Measurements from ENCODE around the gene TRIM72. TPM values are rescaled to one million over a fixed set of nuclear protein-coding genes. Genes with fewer than 3 reads are reported as not detected.

The TRIM72 gene
- total and polyA plus RNA-seq, 8 donors: under 0.01 to 0.15 (median 0.10) TPM; not detected in 5

GRCh38 chr16:31225193-31225592, 11.3 kb downstream of the TRIM72 start:
- H3K9me3 ChIP-seq: no peaks in the 10 kb centered on the region
- intact Hi-C loops (cut with DNase I; ENCODE audit: low total_unique reads): no loop called here
- no peaks in the 10 kb centered on the region for H3K36me3 ChIP-seq
- 87 to 95% (median 91%) methylated on average over 3 of the region's 3 CpGs for WGBS, 5 donors
- H3K27me3 ChIP-seq: peaks cover 0 to 19% (median 0%) of the 10 kb centered on the region in 3 donors
- H3K4me1 ChIP-seq: no peaks in the 10 kb centered on the region
- DNase-seq: no peak
- H3K4me3 ChIP-seq: no peak overlapping the region
- H3K27ac ChIP-seq: no peak overlapping the region
- TF ChIP-seq EP300 (IDR thresholded peaks at IDR 0.05) (no peak), POLR2A (IDR thresholded peaks at IDR 0.05) (no peak), POLR2AphosphoS5 (IDR thresholded peaks at IDR 0.05) (no peak), CTCF (IDR thresholded peaks at IDR 0.05) (no peak)

GRCh38 chr16:31228206-31228605, 14.3 kb downstream of the TRIM72 start:
- no peak for DNase-seq
- intact Hi-C loops (cut with DNase I; ENCODE audit: low total_unique reads): no loop called here
- Histone ChIP-seq H3K9me3 (no peaks in the 10 kb centered on the region), H3K4me1 (no peaks in the 10 kb centered on the region), H3K27me3 (no peaks in the 10 kb centered on the region), H3K36me3 (no peaks in the 10 kb centered on the region), H3K4me3 (no peak overlapping the region), H3K27ac (no peak overlapping the region)
- WGBS, 5 donors: 76 to 90% (median 77%) methylated on average over 4 of the region's 4 CpGs
- TF ChIP-seq POLR2A (IDR thresholded peaks at IDR 0.05): no peak
- TF ChIP-seq EP300 (IDR thresholded peaks at IDR 0.05): no peak
- TF ChIP-seq POLR2AphosphoS5 (IDR thresholded peaks at IDR 0.05): no peak
- TF ChIP-seq CTCF (IDR thresholded peaks at IDR 0.05): no peak

- no peak for TF ChIP-seq POLR2AphosphoS5 (IDR thresholded peaks at IDR 0.05)
- no peak for TF ChIP-seq POLR2A (IDR thresholded peaks at IDR 0.05)
- no peak for TF ChIP-seq CTCF (IDR thresholded peaks at IDR 0.05)
- TF ChIP-seq EP300 (IDR thresholded peaks at IDR 0.05): no peak
- H3K4me1 ChIP-seq: no peaks in the 10 kb centered on the region
- no peak for DNase-seq
- 47 to 57% (median 52%) methylated on average over 10 of the region's 10 CpGs for WGBS, 5 donors
- peaks cover 0 to 2% (median under 1%) of the 10 kb centered on the region in 4 donors for H3K9me3 ChIP-seq
- H3K27ac ChIP-seq: no peak overlapping the region
- H3K36me3 ChIP-seq: no peaks in the 10 kb centered on the region
- intact Hi-C loops (cut with DNase I; ENCODE audit: low total_unique reads): no loop called here
- no peak overlapping the region for H3K4me3 ChIP-seq
- no peaks in the 10 kb centered on the region for H3K27me3 ChIP-seq
Measured at GRCh38 chr16:31229501-31229900, 15.6 kb downstream of the TRIM72 start.

GRCh38 chr16:31238041-31238440, 24.1 kb downstream of the TRIM72 start:
- Histone ChIP-seq H3K4me1 (no peaks in the 10 kb centered on the region), H3K4me3 (no peak overlapping the region), H3K36me3 (no peaks in the 10 kb centered on the region), H3K27ac (no peak overlapping the region), H3K27me3 (no peaks in the 10 kb centered on the region), H3K9me3 (peaks cover 0 to 11% (median 10%) of the 10 kb centered on the region in 4 donors)
- WGBS, 5 donors: 68 to 76% (median 71%) methylated on average over 4 of the region's 4 CpGs
- intact Hi-C loops (cut with DNase I; ENCODE audit: low total_unique reads): no loop called here
- no peak for DNase-seq
- TF ChIP-seq POLR2AphosphoS5 (IDR thresholded peaks at IDR 0.05) (no peak), POLR2A (IDR thresholded peaks at IDR 0.05) (no peak), EP300 (IDR thresholded peaks at IDR 0.05) (no peak), CTCF (IDR thresholded peaks at IDR 0.05) (no peak)
